CD4-positive, alpha-beta memory T cell (primary cell): ENCODE data around the gene CCDC93. TPM values are rescaled to one million over a fixed set of nuclear protein-coding genes. Genes with fewer than 3 reads are reported as not detected.

Experiments
- CTCF ChIA-PET: fragments of 350-600 bp; sonication (Branson Sonifier 250); formaldehyde crosslinking; loops from one replicate; lab custom pipeline; 2021; ENCODE audit warnings: inconsistent platforms; ENCODE audit not compliant: partially characterized antibody; lab: Charles Lee
- POLR2A ChIA-PET: fragments of 350-600 bp; sonication (Branson Sonifier 250); formaldehyde crosslinking; loops from one replicate; lab custom pipeline; 2021; ENCODE audit not compliant: partially characterized antibody; lab: Charles Lee
- DNase-seq, 5 donors: peaks; one replicate each; pipeline versions ENCODE4 v3.0.0 to v3.0.0-alpha.2; 2020 to 2022; ENCODE audit warnings: mixed read lengths in 1 of 5
- H3K27ac ChIP-seq: one replicate; pipeline ENCODE4 v1.7.0; 2013; ENCODE audit warnings: low read depth, low read length
- H3K27me3 ChIP-seq: 2 replicates; pipeline ENCODE4 v1.7.0; 2013; ENCODE audit warnings: mild to moderate bottlenecking, low read length, moderate library complexity; ENCODE audit not compliant: insufficient read depth
- H3K36me3 ChIP-seq: 2 replicates; pipeline ENCODE4 v1.7.0; 2013; ENCODE audit warnings: mild to moderate bottlenecking, low read length, moderate library complexity; ENCODE audit not compliant: insufficient read depth
- H3K4me1 ChIP-seq: 2 replicates; pipeline ENCODE4 v1.7.0; 2013; ENCODE audit warnings: mild to moderate bottlenecking, low read length, moderate library complexity; ENCODE audit not compliant: insufficient read depth
- H3K4me3 ChIP-seq, 2 donors: one replicate each; pipeline ENCODE4 v1.7.0; 2013; ENCODE audit warnings: low read length in 2 of 2, mild to moderate bottlenecking in 1 of 2
- H3K9me3 ChIP-seq, 2 donors: one replicate each; pipeline ENCODE4 v1.7.0; 2013; ENCODE audit warnings: low read length in 2 of 2, control low read depth in 1 of 2; ENCODE audit not compliant: control insufficient read depth in 1 of 2
- H3K27ac Mint-ChIP-seq, 7 donors: one replicate each; pipeline ENCODE4 v1.8.0; 2020 to 2021; ENCODE audit warnings: mixed read lengths in 7 of 7, mild to moderate bottlenecking in 6 of 7, inconsistent platforms in 3 of 7, moderate library complexity in 3 of 7
- H3K27me3 Mint-ChIP-seq, 2 donors: one replicate each; pipeline ENCODE4 v1.8.0; 2020 to 2021; ENCODE audit warnings: mixed read lengths in 2 of 2
- H3K36me3 Mint-ChIP-seq, 2 donors: one replicate each; pipeline ENCODE4 v1.8.0; 2020 to 2021; ENCODE audit warnings: mixed read lengths in 2 of 2, inconsistent platforms in 1 of 2, mild to moderate bottlenecking in 1 of 2
- H3K4me1 Mint-ChIP-seq, 4 donors: one replicate each; pipeline ENCODE4 v1.8.0; 2020 to 2021; ENCODE audit warnings: mixed read lengths in 4 of 4, mild to moderate bottlenecking in 1 of 4
- H3K4me3 Mint-ChIP-seq, 8 donors: one replicate each; pipeline ENCODE4 v1.8.0; 2020 to 2021; ENCODE audit warnings: mixed read lengths in 8 of 8, mild to moderate bottlenecking in 7 of 8, moderate library complexity in 6 of 8, inconsistent platforms in 3 of 8
- H3K9me3 Mint-ChIP-seq, 8 donors: one replicate each; pipeline ENCODE4 v1.8.0; 2020 to 2021; ENCODE audit warnings: mixed read lengths in 8 of 8, mild to moderate bottlenecking in 5 of 8, inconsistent platforms in 3 of 8, moderate library complexity in 1 of 8
- intact Hi-C: fragments of 100-400 bp; cut with micrococcal nuclease; formaldehyde crosslinking; loops from one replicate; pipeline ENCODE4 v1.15.1; 2023
- polyA plus RNA-seq, 2 donors: library from polyadenylated mRNA; unstranded; fragments of 300-500 nt; fragmentation: Illumina TruSeq; gene quantifications; one replicate each; pipeline ENCODE4 v1.2.3, GENCODE V29; 2021
- total RNA-seq, 2 experiments: library from RNA; stranded (reverse); gene quantifications; one replicate each; pipeline ENCODE4 v1.2.3, GENCODE V29; 2021

CCDC93 gene
- total and polyA plus RNA-seq, 4 experiments from 2014 or later, result 3.2 to 73.3 (median 40.5) TPM

DNA sequence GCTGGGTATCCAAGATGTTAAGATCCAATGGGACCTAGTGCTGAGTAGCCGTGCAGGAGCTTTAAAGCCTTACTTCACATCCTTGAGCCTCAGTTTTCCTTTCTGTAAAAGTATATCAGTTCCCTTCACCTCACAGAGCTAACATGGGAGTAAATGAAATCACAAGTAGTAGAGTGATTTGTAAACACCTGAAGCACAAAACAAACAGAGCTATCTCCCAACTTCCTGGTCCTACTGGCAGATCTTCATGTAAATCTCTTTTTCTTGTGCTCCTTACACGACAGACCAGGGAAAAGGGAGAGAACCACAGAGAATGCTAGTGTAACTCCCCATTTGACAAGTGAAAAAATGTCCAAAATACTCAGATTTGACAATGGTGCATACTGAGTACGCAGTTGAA is 17.3 kb downstream of the CCDC93 start:
- CTCF ChIA-PET, result interaction anchor here (0.6 to 3.2 kb wide), 6 partner anchors 9 to 162 kb away, joined by 3 to 24 read pairs (median 3); no protein-coding TSS in a partner anchor

DNA sequence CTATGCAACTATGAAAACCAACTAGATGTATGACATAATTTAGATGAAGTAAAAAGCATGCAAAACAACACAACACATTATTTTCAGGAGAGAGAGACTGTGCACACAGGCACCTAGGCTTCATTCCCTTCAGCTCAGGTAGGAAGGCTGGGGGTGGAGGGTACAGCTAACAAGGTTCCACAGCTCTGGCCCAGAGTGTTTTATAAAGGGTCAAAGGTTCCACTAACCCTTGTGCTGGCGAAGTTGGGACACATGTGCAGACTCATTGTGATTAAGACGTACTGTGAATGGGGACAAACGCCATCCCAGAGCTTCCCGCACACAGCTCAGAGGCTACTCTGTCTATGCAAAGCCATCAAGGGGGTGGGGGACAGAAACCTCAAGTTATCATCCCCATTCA is 19.1 kb downstream of the CCDC93 start:
- CTCF ChIA-PET, result interaction anchor here (1.2 to 3.2 kb wide), 2 partner anchors 8 to 11 kb away, joined by 18 to 24 read pairs; no protein-coding TSS in a partner anchor
- intact Hi-C loops, result no loop called here
- no peak overlapping the region for H3K27ac Mint-ChIP-seq
- H3K27ac ChIP-seq, result no peak overlapping the region
- H3K27me3 ChIP-seq, result no peaks in the 10 kb centered on the region
- DNase-seq, result no peak
- POLR2A ChIA-PET, result no interaction called here
- peaks cover 63% of the 10 kb centered on the region for H3K36me3 ChIP-seq
- H3K9me3 Mint-ChIP-seq, result no peaks in the 10 kb centered on the region
- H3K4me1 Mint-ChIP-seq, result peaks cover 0 to 12% (median 3%) of the 10 kb centered on the region in 4 donors
- H3K27me3 Mint-ChIP-seq, result no peaks in the 10 kb centered on the region
- no peaks in the 10 kb centered on the region for H3K4me1 ChIP-seq
- H3K9me3 ChIP-seq, result no peaks in the 10 kb centered on the region
- no peak overlapping the region for H3K4me3 Mint-ChIP-seq
- no peak overlapping the region for H3K4me3 ChIP-seq
- peaks cover 68 to 90% of the 10 kb centered on the region in 2 donors for H3K36me3 Mint-ChIP-seq

More for the DNA sequence above, 17.3 kb downstream of the CCDC93 start:
- Histone ChIP-seq H3K4me3 (no peak overlapping the region), H3K27ac (no peak overlapping the region), H3K27me3 (no peaks in the 10 kb centered on the region), H3K9me3 (no peaks in the 10 kb centered on the region), H3K4me1 (no peaks in the 10 kb centered on the region), H3K36me3 (peaks cover 76% of the 10 kb centered on the region)
- Mint-ChIP-seq H3K4me1 (peaks cover 0 to 10% (median 5%) of the 10 kb centered on the region in 4 donors), H3K27me3 (no peaks in the 10 kb centered on the region), H3K36me3 (peaks cover 70 to 89% of the 10 kb centered on the region in 2 donors), H3K4me3 (no peak overlapping the region), H3K27ac (no peak overlapping the region), H3K9me3 (no peaks in the 10 kb centered on the region)
- intact Hi-C loops, result no loop called here
- POLR2A ChIA-PET, result no interaction called here
- no peak for DNase-seq

DNA sequence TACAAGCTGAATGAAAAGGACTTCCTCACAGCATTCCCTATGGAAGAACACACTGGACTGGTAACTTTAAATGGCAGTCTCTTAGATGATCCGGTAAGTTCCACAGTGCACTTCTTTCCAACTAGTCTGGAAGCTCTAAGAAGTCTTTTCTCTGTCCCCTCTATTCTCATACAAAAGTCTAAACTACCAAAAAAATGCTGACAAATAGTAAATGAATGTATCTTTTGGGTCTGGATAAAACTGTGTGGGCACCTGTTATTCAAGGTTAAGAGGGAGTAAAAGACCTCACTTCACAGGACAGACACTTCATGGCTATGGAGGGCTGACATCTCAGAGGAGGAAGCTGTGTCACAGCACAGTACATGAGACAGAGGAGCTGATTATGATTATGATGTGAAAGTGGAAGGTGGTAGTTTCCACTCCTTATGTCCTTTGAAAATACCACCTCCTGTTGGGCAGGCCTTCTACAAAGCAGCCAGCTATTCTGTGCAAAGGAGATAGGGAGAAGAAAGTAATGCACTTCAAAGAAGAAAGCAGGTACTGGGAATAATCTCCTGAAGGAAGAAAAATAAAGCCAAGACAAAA is 23.9 kb downstream of the CCDC93 start:
- Mint-ChIP-seq H3K4me1 (peaks cover 0 to 13% (median 4%) of the 10 kb centered on the region in 4 donors), H3K27me3 (no peaks in the 10 kb centered on the region), H3K9me3 (no peaks in the 10 kb centered on the region), H3K4me3 (no peak overlapping the region), H3K36me3 (peaks cover 56 to 73% of the 10 kb centered on the region in 2 donors), H3K27ac (peak overlapping the region in 3 of 7 donors; percentile 19 to 61 (median 48))
- intact Hi-C loops, result no loop called here
- DNase-seq, result no peak
- no peaks in the 10 kb centered on the region for H3K4me1 ChIP-seq
- POLR2A ChIA-PET, result no interaction called here
- H3K9me3 ChIP-seq, result no peaks in the 10 kb centered on the region
- H3K36me3 ChIP-seq, result peaks cover 33% of the 10 kb centered on the region
- H3K4me3 ChIP-seq, result no peak overlapping the region
- CTCF ChIA-PET, result interaction anchor here (1.6 to 5.8 kb wide), 2 partner anchors 14 to 176 kb away, joined by 3 to 58 read pairs; partner anchors contain the start of gene DDX18
- no peak overlapping the region for H3K27ac ChIP-seq
- no peaks in the 10 kb centered on the region for H3K27me3 ChIP-seq

DNA sequence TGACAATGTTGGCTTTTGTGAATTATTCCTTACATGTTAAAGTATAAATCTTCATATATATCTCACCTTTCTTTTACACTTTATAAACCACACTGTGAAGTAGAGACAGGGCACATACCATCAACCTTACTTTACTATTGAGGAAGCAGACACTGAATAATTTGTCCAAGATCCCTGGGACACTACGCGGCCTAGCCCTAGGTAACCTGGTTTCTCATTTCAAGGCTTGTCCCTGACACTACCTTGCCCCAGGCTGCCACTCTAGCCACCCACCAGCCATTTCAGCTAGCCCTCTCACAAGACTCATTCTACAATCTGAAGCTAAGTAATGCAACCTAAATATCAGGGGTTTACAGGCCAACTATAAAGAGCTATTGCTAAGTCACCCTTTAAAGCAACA is 26.7 kb downstream of the CCDC93 start:
- H3K9me3 ChIP-seq, result no peaks in the 10 kb centered on the region
- no peaks in the 10 kb centered on the region for H3K27me3 ChIP-seq
- H3K27ac ChIP-seq, result no peak overlapping the region
- no peaks in the 10 kb centered on the region for H3K4me1 ChIP-seq
- intact Hi-C loops, result no loop called here
- DNase-seq, result no peak
- H3K36me3 ChIP-seq, result peaks cover 32% of the 10 kb centered on the region
- H3K4me3 ChIP-seq, result no peak overlapping the region
- peak overlapping the region in 2 of 7 donors; percentile 19 to 50 for H3K27ac Mint-ChIP-seq
- no peaks in the 10 kb centered on the region for H3K9me3 Mint-ChIP-seq
- ChIA-PET CTCF (interaction anchor here (1.1 to 2.3 kb wide), 2 partner anchors 16 to 172 kb away, joined by 3 to 15 read pairs; partner anchors contain the start of gene DDX18), POLR2A (no interaction called here)
- H3K4me3 Mint-ChIP-seq, result no peak overlapping the region
- H3K4me1 Mint-ChIP-seq, result peaks cover 0 to 16% (median 8%) of the 10 kb centered on the region in 4 donors
- peaks cover 62 to 74% of the 10 kb centered on the region in 2 donors for H3K36me3 Mint-ChIP-seq
- no peaks in the 10 kb centered on the region for H3K27me3 Mint-ChIP-seq

DNA sequence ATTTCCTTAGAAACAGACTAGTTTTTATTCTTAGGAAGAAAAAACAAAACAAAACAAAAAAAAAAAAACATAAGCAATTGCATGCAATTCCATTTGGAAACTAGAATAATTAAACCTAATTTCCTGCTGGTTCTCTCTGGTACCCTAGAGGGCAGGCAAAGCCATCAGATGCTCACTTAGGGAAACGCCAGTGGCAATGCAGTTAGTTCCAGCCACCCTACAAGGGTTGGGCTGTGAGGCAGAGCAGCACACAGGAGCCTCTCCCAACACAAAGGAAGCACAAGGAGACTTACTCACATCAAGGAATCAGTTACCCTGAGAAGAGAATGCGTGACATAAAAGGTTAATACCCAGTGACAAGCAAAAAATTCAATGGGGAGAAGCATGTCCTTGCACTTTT is 28.8 kb downstream of the CCDC93 start:
- ChIA-PET POLR2A (no interaction called here), CTCF (interaction anchor here (1.5 kb wide), 1 partner anchor 11 kb away, joined by 3 read pairs; no protein-coding TSS in a partner anchor)
- H3K27ac ChIP-seq, result no peak overlapping the region
- Mint-ChIP-seq H3K4me3 (peak overlapping the region in 1 of 8 donors; percentile 33), H3K27me3 (no peaks in the 10 kb centered on the region), H3K36me3 (peaks cover 55 to 69% of the 10 kb centered on the region in 2 donors), H3K4me1 (peaks cover 0 to 14% (median 8%) of the 10 kb centered on the region in 4 donors), H3K9me3 (no peaks in the 10 kb centered on the region), H3K27ac (no peak overlapping the region)
- peaks cover 36% of the 10 kb centered on the region for H3K36me3 ChIP-seq
- H3K27me3 ChIP-seq, result no peaks in the 10 kb centered on the region
- intact Hi-C loops, result no loop called here
- H3K9me3 ChIP-seq, result no peaks in the 10 kb centered on the region
- DNase-seq, result no peak
- no peaks in the 10 kb centered on the region for H3K4me1 ChIP-seq
- H3K4me3 ChIP-seq, result no peak overlapping the region

DNA sequence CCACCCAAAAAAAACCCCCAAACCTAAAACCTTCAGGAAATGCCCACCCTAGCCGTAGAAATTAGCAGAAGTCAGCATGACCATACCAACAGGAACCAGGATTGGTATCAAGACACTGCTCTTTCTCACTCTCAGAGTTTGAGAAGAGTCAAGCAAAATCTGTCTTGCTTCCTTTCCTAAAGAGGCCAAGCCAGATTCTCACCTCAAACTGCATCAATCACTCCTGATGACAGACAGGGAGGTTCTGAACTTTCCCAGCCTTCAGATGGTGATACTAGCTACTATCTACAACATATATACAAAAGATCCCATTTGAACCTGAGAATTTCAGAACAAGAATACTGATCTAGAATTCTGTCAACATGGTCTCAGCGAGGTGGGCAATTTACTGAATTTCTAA is 29.7 kb downstream of the CCDC93 start:
- peaks cover 31% of the 10 kb centered on the region for H3K36me3 ChIP-seq
- Mint-ChIP-seq H3K9me3 (no peaks in the 10 kb centered on the region), H3K27me3 (no peaks in the 10 kb centered on the region), H3K36me3 (peaks cover 51 to 63% of the 10 kb centered on the region in 2 donors), H3K4me3 (no peak overlapping the region), H3K27ac (peak overlapping the region in 3 of 7 donors; percentile 11 to 75 (median 26)), H3K4me1 (peaks cover 0 to 12% (median 5%) of the 10 kb centered on the region in 4 donors)
- H3K9me3 ChIP-seq, result no peaks in the 10 kb centered on the region
- no peak for DNase-seq
- H3K27me3 ChIP-seq, result no peaks in the 10 kb centered on the region
- CTCF ChIA-PET, result interaction anchor here (1.5 to 2.0 kb wide), 2 partner anchors 12 to 19 kb away, joined by 3 to 10 read pairs; no protein-coding TSS in a partner anchor
- POLR2A ChIA-PET, result no interaction called here
- H3K4me1 ChIP-seq, result no peaks in the 10 kb centered on the region
- H3K27ac ChIP-seq, result no peak overlapping the region
- intact Hi-C loops, result no loop called here
- no peak overlapping the region for H3K4me3 ChIP-seq

DNA sequence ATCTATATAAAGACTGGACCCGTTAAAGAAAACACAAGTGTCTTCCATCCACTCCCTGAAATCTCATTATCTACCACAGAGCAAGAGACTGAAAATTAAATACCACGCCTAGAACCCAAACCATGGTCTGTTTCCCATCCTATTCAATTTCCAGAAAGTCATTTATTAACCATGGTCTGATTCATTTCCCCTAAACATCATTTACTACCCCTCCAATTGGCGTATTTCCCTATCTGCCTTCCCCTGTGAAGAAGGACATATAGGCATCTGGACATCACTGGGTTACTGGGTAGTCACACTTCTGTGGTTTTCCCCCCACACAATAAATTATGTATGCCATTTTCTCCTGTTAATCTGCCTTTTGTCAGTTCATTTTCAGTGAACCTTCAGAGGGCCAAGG is 30.8 kb downstream of the CCDC93 start:
- Histone ChIP-seq H3K27ac (no peak overlapping the region), H3K9me3 (no peaks in the 10 kb centered on the region), H3K4me1 (no peaks in the 10 kb centered on the region), H3K4me3 (no peak overlapping the region), H3K36me3 (peaks cover 31% of the 10 kb centered on the region), H3K27me3 (no peaks in the 10 kb centered on the region)
- ChIA-PET POLR2A (no interaction called here), CTCF (interaction anchor here (2.0 kb wide), 1 partner anchor 20 kb away, joined by 10 read pairs; no protein-coding TSS in a partner anchor)
- Mint-ChIP-seq H3K4me3 (no peak overlapping the region), H3K27ac (peak overlapping the region in 1 of 7 donors; percentile 32), H3K9me3 (no peaks in the 10 kb centered on the region), H3K27me3 (no peaks in the 10 kb centered on the region), H3K4me1 (peaks cover 0 to 13% (median 4%) of the 10 kb centered on the region in 4 donors), H3K36me3 (peaks cover 48 to 62% of the 10 kb centered on the region in 2 donors)
- intact Hi-C loops, result no loop called here
- no peak for DNase-seq
